ENCODE results near the gene ADORA1.

- TF ChIP-seq POLR2A (IDR thresholded peaks at IDR 0.05; ENCODE audit: low read depth, low read length) (no peak), TAF1 (IDR thresholded peaks at IDR 0.05; ENCODE audit: borderline replicate concordance, low read depth, low read length) (no peak), POLR2AphosphoS5 (IDR thresholded peaks at IDR 0.05; ENCODE audit: low read depth, low read length) (no peak)
Observed at GRCh38 chr1:203177470-203178039, 50.0 kb downstream of the ADORA1 start.
